ENCODE data around the gene HTR2A. TPM values are rescaled to one million over a fixed set of nuclear protein-coding genes. Genes with fewer than 3 reads are reported as not detected.
A peak's percentile ranks its signal among the peaks of the same experiment; 100 is the strongest.

The HTR2A gene
- polyA plus RNA-seq (2012; ENCODE audit: missing spikeins): not detected

DNA sequence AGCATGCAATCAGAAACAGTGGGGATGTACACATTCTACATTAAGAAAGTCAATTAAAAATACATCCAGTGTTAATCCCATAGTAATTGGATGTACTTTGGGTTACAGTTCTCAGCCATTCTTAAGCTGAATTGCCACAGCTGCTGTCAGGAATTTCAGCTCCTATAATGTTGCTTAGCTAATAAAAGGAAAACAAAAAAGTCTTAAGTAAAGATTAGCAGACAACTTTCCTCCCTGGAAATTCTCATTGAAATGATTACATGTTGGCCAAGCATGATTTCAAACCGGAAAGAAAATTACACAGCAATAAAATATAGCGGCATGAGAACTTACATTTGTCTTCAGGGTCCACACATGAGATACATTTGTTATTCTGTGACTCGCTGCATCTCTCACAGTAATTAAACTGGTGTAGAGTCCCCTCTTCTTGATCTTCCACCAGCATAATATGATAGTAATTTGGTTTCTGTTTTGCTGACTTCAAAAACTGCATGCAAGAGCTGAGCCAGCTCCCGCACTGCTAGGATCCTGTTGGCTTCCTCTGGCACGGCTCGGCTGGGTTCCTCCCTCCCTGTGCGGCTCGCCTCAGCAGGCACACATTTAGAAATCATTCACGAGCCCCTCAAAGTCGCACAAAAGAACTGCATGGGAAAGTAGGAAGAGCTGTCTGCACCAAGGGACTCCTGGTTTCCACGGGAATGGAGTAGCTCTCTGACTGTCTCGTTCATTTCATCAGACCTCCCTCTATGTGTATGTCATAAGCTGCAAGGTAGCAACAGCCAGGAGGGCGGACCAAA, at the start of gene HTR2A:
HTR2A (minus strand) TSS at position 713 of the 797 bp plus-strand sequence. CDS start 1,147 bp downstream, outside the sequence.
- DNase-seq (ENCODE audit: insufficient read length) (no peak), FAIRE-seq (peak; percentile 78)
- no peak for TF ChIP-seq POLR2AphosphoS5 (IDR thresholded peaks at IDR 0.05; ENCODE audit: low read depth, low read length)
- TF ChIP-seq POLR2A (IDR thresholded peaks at IDR 0.05; ENCODE audit: low read depth, low read length): no peak
- no peak for TF ChIP-seq TAF1 (IDR thresholded peaks at IDR 0.05; ENCODE audit: borderline replicate concordance, low read depth, low read length)

DNA sequence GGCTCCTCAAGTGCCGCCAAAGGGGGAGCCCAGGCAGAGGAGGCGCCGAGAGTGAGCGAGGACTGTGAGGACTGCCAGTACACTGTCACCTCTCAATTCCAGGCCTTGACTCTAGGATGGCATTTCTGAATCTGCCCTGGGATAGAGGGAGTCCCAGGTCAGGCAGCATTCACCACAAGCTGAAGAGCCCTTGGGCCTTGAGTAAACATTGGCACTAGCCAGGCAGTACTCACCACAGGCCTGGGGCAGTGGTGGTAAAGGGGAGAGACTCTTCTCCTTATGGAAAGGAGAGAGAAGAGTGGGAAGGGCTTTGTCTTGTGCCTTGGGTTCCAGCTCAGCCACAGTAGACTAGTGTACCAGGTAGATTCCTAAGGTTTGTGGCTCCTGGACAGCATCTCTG, 39.7 kb upstream of the HTR2A start:
- FAIRE-seq (no peak), DNase-seq (ENCODE audit: insufficient read length) (no peak)
- no peak for TF ChIP-seq TAF1 (IDR thresholded peaks at IDR 0.05; ENCODE audit: borderline replicate concordance, low read depth, low read length)

DNA sequence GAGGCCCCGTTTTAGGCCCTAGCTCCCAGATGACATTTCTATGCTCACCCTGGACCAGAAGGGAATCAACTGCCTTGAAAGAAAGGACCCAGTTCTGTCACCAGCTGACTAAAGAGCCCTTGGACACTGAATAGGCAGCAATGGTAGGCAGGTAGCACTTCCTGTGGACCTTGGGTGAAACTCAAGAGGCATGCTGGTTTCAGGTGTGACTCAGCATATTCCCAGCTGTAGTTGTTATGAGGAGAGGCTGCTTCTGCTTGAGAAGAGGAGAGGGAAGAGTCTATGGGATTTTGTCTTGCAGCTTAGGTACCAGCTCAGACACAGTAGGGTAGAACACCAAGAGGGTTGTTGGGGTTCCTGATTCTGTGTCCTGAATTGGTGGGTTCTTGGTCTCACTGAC, 37.9 kb upstream of the HTR2A start:
- TF ChIP-seq POLR2A (IDR thresholded peaks at IDR 0.05; ENCODE audit: low read depth, low read length) (no peak), TAF1 (IDR thresholded peaks at IDR 0.05; ENCODE audit: borderline replicate concordance, low read depth, low read length) (no peak), POLR2AphosphoS5 (IDR thresholded peaks at IDR 0.05; ENCODE audit: low read depth, low read length) (no peak)
- DNase-seq (ENCODE audit: insufficient read length) (no peak), FAIRE-seq (no peak)

DNA sequence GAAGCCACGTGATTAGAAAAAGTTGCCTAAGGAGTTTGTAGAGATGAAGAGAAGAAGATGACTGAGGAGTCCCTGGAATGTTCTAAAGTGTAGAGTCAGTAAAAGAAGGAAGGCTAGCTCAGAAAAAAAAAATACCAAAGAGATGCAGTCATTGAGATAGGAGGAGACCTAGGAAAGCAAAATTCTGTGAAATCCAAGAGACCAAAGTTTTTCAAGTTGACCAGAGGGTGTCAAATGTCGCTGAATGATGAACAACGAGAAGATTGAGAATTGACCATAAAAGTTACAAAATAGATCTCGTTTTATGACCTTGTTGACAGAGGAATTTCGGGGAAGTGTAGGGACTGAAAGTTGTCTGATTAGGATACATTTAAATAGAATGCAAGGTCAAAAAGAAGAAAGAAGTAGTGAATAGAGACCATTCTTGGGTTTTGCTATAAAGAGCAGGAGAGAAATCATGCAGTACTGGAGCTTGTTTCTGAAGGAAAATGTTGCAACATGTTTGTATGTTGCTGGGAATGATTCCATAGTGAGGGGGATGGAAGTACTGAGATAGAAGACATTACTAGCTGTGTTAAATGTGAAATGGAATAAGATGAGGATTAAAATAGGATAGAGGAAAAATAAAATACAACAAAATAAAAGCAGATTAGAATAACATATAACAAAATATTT, 30.2 kb upstream of the HTR2A start:
- no peak for FAIRE-seq

DNA sequence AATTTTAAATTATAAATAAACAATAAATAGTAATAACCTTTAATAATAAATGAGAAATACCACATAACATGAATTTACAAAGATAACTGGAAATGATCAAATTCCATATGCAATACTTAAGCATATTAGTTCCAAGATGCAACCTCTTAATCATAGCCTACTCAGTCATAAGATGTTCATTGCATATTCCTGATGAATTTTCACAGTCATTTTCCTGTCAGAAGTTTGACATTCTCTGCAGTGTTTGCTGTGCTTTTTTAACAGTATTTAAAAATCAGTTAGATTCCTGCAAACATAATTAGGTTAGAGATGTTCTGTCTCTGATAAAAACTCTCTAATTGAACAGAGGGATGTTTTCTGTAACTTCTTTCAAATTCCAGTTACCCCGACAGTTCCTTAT, 28.6 kb upstream of the HTR2A start:
- TF ChIP-seq POLR2AphosphoS5 (IDR thresholded peaks at IDR 0.05; ENCODE audit: low read depth, low read length) (no peak), TAF1 (IDR thresholded peaks at IDR 0.05; ENCODE audit: borderline replicate concordance, low read depth, low read length) (no peak), POLR2A (IDR thresholded peaks at IDR 0.05; ENCODE audit: low read depth, low read length) (no peak)
- FAIRE-seq (no peak), DNase-seq (ENCODE audit: insufficient read length) (no peak)

More for the DNA sequence above, 30.2 kb upstream of the HTR2A start:
- TF ChIP-seq POLR2AphosphoS5 (IDR thresholded peaks at IDR 0.05; ENCODE audit: low read depth, low read length) (no peak), POLR2A (IDR thresholded peaks at IDR 0.05; ENCODE audit: low read depth, low read length) (no peak), TAF1 (IDR thresholded peaks at IDR 0.05; ENCODE audit: borderline replicate concordance, low read depth, low read length) (no peak)
- DNase-seq (ENCODE audit: insufficient read length): no peak

DNA sequence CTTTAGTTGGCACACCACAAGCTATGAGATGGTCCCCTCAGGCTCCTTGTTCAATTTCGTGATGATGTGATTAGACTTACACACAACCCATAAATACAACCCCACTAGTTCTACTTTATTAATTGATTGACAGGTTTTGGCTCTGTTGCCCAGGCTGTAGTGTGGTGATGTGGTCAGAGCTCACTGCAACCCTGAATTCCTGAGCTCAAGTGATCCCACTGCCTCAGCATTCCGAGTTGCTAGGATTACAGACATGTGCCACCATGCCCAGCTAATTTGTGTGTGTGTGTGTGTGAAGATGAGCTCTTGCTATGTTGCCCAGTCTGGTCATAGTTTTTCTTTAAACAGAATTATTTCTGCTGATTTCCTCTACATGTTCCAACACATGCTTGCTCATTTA, 17.5 kb upstream of the HTR2A start:
- DNase-seq (ENCODE audit: insufficient read length) (no peak), FAIRE-seq (no peak)
- TF ChIP-seq TAF1 (IDR thresholded peaks at IDR 0.05; ENCODE audit: borderline replicate concordance, low read depth, low read length) (no peak), POLR2AphosphoS5 (IDR thresholded peaks at IDR 0.05; ENCODE audit: low read depth, low read length) (no peak), POLR2A (IDR thresholded peaks at IDR 0.05; ENCODE audit: low read depth, low read length) (no peak)

DNA sequence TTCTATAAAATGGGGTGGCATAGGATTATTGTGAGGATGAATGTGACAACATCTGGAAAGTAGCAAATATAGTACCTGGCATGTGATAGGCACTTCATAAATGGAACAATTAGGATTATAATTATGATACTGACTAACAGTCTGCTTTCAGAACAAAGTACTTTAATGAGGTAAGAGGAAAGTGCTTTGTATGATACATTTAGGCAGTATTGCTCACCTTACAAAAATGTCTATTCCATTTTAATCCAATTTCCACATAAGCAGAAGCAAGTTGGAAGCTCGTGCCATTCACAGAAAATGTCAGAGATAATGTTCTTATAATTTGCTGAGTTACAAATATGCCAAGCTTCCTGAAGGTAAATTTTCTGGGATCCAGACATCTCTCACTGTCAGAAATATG, 16.9 kb upstream of the HTR2A start:
- TF ChIP-seq POLR2A (IDR thresholded peaks at IDR 0.05; ENCODE audit: low read depth, low read length) (no peak), POLR2AphosphoS5 (IDR thresholded peaks at IDR 0.05; ENCODE audit: low read depth, low read length) (no peak), TAF1 (IDR thresholded peaks at IDR 0.05; ENCODE audit: borderline replicate concordance, low read depth, low read length) (no peak)
- DNase-seq (ENCODE audit: insufficient read length) (no peak), FAIRE-seq (no peak)

DNA sequence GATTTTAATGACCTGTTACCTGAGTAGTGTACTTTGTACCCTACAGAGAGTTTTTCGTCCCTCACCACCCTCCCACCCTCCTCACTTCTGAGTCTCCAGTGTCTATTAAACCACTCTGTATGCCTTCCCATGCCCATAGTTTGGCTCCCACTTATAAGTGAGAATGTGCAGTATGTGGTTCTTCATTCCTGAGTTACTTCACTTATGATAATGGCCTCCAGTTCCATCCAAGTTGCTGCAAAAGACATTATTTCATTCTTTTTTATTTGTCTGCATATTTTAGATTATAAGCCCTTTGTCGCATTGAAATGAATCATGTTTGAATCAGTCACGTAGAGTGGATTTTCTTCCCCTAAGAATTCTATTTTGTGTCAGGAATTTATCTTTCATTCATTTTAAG, 12.2 kb upstream of the HTR2A start:
- DNase-seq (ENCODE audit: insufficient read length) (no peak), FAIRE-seq (no peak)
- TF ChIP-seq POLR2AphosphoS5 (IDR thresholded peaks at IDR 0.05; ENCODE audit: low read depth, low read length): no peak
- TF ChIP-seq TAF1 (IDR thresholded peaks at IDR 0.05; ENCODE audit: borderline replicate concordance, low read depth, low read length): no peak
- TF ChIP-seq POLR2A (IDR thresholded peaks at IDR 0.05; ENCODE audit: low read depth, low read length): no peak

DNA sequence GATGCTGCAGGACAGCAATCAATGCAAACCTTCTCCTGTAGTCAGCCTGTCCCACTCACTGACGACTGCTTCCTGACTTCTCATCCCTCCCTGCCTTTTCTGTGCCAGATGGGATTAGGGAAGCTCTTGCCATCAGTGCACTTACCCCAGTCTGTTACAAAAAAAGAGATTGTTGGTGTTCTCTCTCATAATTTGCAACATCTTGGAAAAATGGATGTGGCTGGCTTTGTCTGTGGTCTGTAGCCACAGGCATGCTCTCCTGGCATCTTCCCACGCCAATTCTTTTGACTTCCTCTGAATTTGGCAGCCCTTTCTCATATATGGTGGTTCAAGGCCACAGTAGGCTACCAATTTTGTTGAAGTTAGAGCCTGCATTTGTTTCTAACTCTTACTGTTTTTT, 11.6 kb upstream of the HTR2A start:
- no peak for TF ChIP-seq POLR2AphosphoS5 (IDR thresholded peaks at IDR 0.05; ENCODE audit: low read depth, low read length)
- TF ChIP-seq TAF1 (IDR thresholded peaks at IDR 0.05; ENCODE audit: borderline replicate concordance, low read depth, low read length): no peak
- TF ChIP-seq POLR2A (IDR thresholded peaks at IDR 0.05; ENCODE audit: low read depth, low read length): no peak
- DNase-seq (ENCODE audit: insufficient read length) (no peak), FAIRE-seq (no peak)

DNA sequence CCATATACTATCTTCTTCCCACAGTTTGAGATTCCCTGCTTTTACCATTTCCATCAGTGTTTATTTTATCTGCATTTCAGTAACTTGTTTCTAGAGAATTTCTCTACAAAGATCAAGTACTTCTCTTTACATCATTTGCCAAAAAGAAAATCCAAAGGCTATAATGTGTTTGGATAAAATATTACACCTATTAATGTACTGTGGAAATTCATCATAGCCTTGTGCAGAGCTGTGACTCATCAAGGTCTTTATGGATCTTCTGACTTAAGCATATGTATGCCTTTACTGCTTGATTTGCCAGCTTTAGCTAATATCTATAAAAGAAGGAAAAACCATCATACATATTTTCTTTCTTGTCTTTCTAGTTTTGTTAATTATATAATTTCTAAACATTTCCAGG, 9.6 kb upstream of the HTR2A start:
- FAIRE-seq: no peak
- DNase-seq (ENCODE audit: insufficient read length): no peak
- TF ChIP-seq POLR2AphosphoS5 (IDR thresholded peaks at IDR 0.05; ENCODE audit: low read depth, low read length): no peak
- no peak for TF ChIP-seq POLR2A (IDR thresholded peaks at IDR 0.05; ENCODE audit: low read depth, low read length)
- no peak for TF ChIP-seq TAF1 (IDR thresholded peaks at IDR 0.05; ENCODE audit: borderline replicate concordance, low read depth, low read length)

DNA sequence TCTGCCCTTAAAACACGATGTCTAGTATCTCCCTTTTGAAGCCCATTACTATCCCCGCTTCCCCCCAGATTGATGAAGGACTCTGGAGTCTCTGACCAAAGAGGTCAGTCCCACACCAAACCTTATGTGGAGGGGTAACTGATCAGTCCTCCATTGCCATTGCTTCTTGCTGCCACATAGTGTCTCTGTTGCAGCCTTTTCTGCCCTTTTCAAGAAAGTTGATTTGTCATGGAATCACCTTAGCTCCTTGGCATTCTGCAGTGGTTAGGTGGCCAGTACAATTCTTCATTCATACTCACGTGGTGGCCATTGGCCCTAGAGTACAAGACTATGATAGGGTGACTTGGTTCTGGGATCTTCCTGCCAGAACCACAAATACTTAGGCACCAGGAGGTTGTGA, 8.4 kb upstream of the HTR2A start:
- TF ChIP-seq POLR2A (IDR thresholded peaks at IDR 0.05; ENCODE audit: low read depth, low read length): no peak
- no peak for TF ChIP-seq TAF1 (IDR thresholded peaks at IDR 0.05; ENCODE audit: borderline replicate concordance, low read depth, low read length)
- TF ChIP-seq POLR2AphosphoS5 (IDR thresholded peaks at IDR 0.05; ENCODE audit: low read depth, low read length): no peak
- DNase-seq (ENCODE audit: insufficient read length): no peak
- FAIRE-seq: no peak

DNA sequence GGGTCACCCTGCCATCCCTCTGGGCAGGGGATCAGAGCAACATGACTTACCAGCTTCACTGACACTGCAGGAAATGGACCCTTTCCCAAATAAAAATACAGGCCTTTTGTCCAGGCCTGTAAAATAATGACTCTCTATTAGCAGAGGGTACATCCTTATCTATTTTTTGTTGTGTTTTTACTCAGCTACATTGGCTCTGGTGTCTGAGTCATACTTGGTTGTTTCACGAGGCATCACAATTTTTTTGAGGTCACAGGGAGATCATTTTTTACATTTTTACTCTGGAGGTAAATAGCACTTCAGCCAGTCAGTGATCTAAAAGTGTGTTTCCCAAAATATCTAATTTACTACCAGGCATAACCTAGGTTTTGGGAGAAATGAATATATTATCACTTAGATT, 6.9 kb upstream of the HTR2A start:
- DNase-seq (ENCODE audit: insufficient read length): no peak
- TF ChIP-seq POLR2AphosphoS5 (IDR thresholded peaks at IDR 0.05; ENCODE audit: low read depth, low read length) (no peak), POLR2A (IDR thresholded peaks at IDR 0.05; ENCODE audit: low read depth, low read length) (no peak), TAF1 (IDR thresholded peaks at IDR 0.05; ENCODE audit: borderline replicate concordance, low read depth, low read length) (no peak)
- FAIRE-seq: no peak

All from GM12892 (cell line).